Cerebellar nuclear complex (tissue), 1 donor: ENCODE data around the gene OR52E5.

ENCODE experiments used
- DNase-seq, 2 experiments: peaks; one replicate each; lab custom pipeline; 2025; lab: John Stamatoyannopoulos, UW

OR52E5 gene

GRCh38 chr11:5892908-5893307, at the start of gene OR52E5:
OR52E5 (plus strand) TSS chr11:5893208; CDS start chr11:5900777, 7,569 bp downstream.
- no peak for DNase-seq

- DNase-seq, result no peak
Measured at GRCh38 chr11:5846701-5847100, 46.3 kb upstream of the OR52E5 start.

- no peak for DNase-seq
Measured at GRCh38 chr11:5847711-5848110, 45.3 kb upstream of the OR52E5 start.

GRCh38 chr11:5851002-5851401, 42.0 kb upstream of the OR52E5 start:
- DNase-seq, result no peak

- no peak for DNase-seq
Measured at GRCh38 chr11:5857590-5857989, 35.4 kb upstream of the OR52E5 start, which contains the start of gene OR52E8. OR52E8 (minus strand) TSS chr11:5857690; CDS start chr11:5857690, 0 bp downstream.

- no peak for DNase-seq
Measured at GRCh38 chr11:5865826-5866225, 27.2 kb upstream of the OR52E5 start.

- DNase-seq, result no peak
Measured at GRCh38 chr11:5878564-5878963, 14.4 kb upstream of the OR52E5 start.

- DNase-seq, result no peak
Measured at GRCh38 chr11:5880329-5880728, 12.7 kb upstream of the OR52E5 start, which contains the start of gene OR52E4. OR52E4 (plus strand) TSS chr11:5880629; CDS start chr11:5884293, 3,664 bp downstream.

- no peak for DNase-seq
Measured at GRCh38 chr11:5881756-5882155, 11.3 kb upstream of the OR52E5 start.

- no peak for DNase-seq
Measured at GRCh38 chr11:5887172-5887571, 5.8 kb upstream of the OR52E5 start.

- no peak for DNase-seq
Measured at GRCh38 chr11:5887661-5888060, 5.3 kb upstream of the OR52E5 start.

- no peak for DNase-seq
Measured at GRCh38 chr11:5891216-5891800, 1.7 kb upstream of the OR52E5 start.

- DNase-seq, result no peak
Measured at GRCh38 chr11:5899534-5899933, 6.5 kb downstream of the OR52E5 start.

- no peak for DNase-seq
Measured at GRCh38 chr11:5910540-5910939, 17.5 kb downstream of the OR52E5 start.

- DNase-seq, result no peak
Measured at GRCh38 chr11:5922749-5923426, 29.9 kb downstream of the OR52E5 start.

GRCh38 chr11:5923427-5923776, 30.4 kb downstream of the OR52E5 start:
- no peak for DNase-seq

- DNase-seq, result no peak
Measured at GRCh38 chr11:5923794-5924193, 30.8 kb downstream of the OR52E5 start.

- DNase-seq, result no peak
Measured at GRCh38 chr11:5928271-5928670, 35.3 kb downstream of the OR52E5 start.

- no peak for DNase-seq
Measured at GRCh38 chr11:5928811-5929210, 35.8 kb downstream of the OR52E5 start.

GRCh38 chr11:5929571-5930368, 36.8 kb downstream of the OR52E5 start:
- no peak for DNase-seq

- DNase-seq, result no peak
Measured at GRCh38 chr11:5930614-5931013, 37.6 kb downstream of the OR52E5 start.

- DNase-seq, result no peak
Measured at GRCh38 chr11:5931061-5931460, 38.1 kb downstream of the OR52E5 start.

- DNase-seq, result no peak
Measured at GRCh38 chr11:5932671-5933070, 39.7 kb downstream of the OR52E5 start.
